GM12864 (cell line): ENCODE results near the gene OR13F1.

Experiments used
- DNase-seq: peaks from one replicate; pipeline ENCODE4 v3.0.0-alpha.2; 2011; ENCODE audit warnings: low read depth
- H3K4me3 ChIP-seq: 2 replicates; pipeline ENCODE4 v1.5.1; 2011; ENCODE audit warnings: mild to moderate bottlenecking, low read depth, low read length, control low read depth
- CTCF ChIP-seq: IDR thresholded peaks from 2 replicates; pipeline ENCODE4 v1.5.1; 2011; ENCODE audit warnings: low read depth, mild to moderate bottlenecking, moderate library complexity, low read length, control low read depth, inconsistent platforms; ENCODE audit errors: missing control alignments

OR13F1 gene

GRCh38 chr9:104503963-104504362 lies at the start of gene OR13F1:
OR13F1 (plus strand) TSS chr9:104504263; CDS start chr9:104504263, 0 bp downstream.
- TF ChIP-seq CTCF: no peak
- no peak within 1 kb of the TSS for H3K4me3 ChIP-seq
- no peak for DNase-seq

GRCh38 chr9:104456831-104457230 lies 47.2 kb upstream of the OR13F1 start:
- no peak for DNase-seq
- H3K4me3 ChIP-seq: no peak overlapping the region
- TF ChIP-seq CTCF: no peak

- H3K4me3 ChIP-seq: no peak overlapping the region
- DNase-seq: no peak
- TF ChIP-seq CTCF: no peak
Observed at GRCh38 chr9:104463864-104464263, 40.2 kb upstream of the OR13F1 start.

GRCh38 chr9:104468261-104468660 lies 35.8 kb upstream of the OR13F1 start:
- no peak for DNase-seq
- TF ChIP-seq CTCF: no peak
- H3K4me3 ChIP-seq: no peak overlapping the region

- DNase-seq: no peak
- no peak overlapping the region for H3K4me3 ChIP-seq
- no peak for TF ChIP-seq CTCF
Observed at GRCh38 chr9:104482921-104483570, 21.0 kb upstream of the OR13F1 start.

- no peak for DNase-seq
- TF ChIP-seq CTCF: no peak
- H3K4me3 ChIP-seq: no peak overlapping the region
Observed at GRCh38 chr9:104485014-104485413, 19.0 kb upstream of the OR13F1 start.

- H3K4me3 ChIP-seq: no peak overlapping the region
- no peak for DNase-seq
- peak; percentile 27 for TF ChIP-seq CTCF
Observed at GRCh38 chr9:104494808-104495207, 9.3 kb upstream of the OR13F1 start.
